ENCODE measurements around the gene PROSER2. TPM values are rescaled to one million over a fixed set of nuclear protein-coding genes. Genes with fewer than 3 reads are reported as not detected.

Gene PROSER2
- total and polyA plus RNA-seq, 9 of the 15 experiments (the other 6 are each of a cell fraction or from before 2014, with no cell fraction given): 0.62 to 14.8 (median 2.9) TPM

DNA sequence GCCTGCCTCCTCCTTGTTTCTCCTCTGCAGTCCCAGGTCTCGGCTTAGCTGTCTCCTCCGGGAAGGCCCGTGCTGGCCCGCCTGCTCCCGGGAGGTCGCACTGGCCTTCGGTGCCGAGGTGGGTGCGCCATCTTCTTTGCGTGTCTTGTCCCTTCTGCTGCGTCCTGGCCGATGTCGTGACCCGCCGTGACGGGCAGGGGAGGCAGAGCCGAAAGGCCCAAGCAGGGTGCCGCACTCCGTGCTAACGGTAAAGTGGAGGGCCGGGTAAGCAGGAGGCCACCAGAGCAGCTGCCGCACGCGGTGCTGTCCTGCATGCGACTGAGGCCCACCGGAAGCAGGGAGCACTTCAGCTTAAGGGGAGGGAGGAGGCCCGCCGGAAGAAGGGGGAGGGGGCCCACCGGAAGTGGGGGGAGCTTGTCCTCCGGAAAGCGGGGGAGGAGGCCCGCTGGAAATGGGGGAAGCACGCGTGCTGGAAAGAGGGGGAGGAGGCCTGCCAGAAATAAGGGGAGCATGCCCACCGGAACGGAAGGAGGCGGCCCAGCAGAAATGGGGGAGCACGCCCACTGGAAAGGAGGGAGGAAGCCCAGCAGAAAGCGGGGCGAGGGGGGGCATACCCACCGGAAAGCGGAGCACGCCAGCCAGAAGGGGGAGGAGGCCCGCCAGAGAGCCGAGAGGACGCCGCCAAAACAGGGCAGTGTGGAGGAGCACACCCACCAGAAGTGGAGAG, 71.4 kb downstream of the PROSER2 start (continued):
- TF ChIP-seq ZBED1 (IDR thresholded peaks at IDR 0.05) (0 out of 2 replicates have a peak, but pooled peaks have one; percentile 2), ZNF124 (CRISPR knock-in tag; IDR thresholded peaks at IDR 0.05) (no peak), MTF1 (CRISPR knock-in tag; IDR thresholded peaks at IDR 0.05; ENCODE audit: borderline replicate concordance) (no peak), SMAD3 (CRISPR knock-in tag; conservative IDR thresholded peaks at IDR 0.05) (no peak), DPF2 (IDR thresholded peaks at IDR 0.05) (peak; percentile 60), ZNF316 (IDR thresholded peaks at IDR 0.05) (no peak), ARID1B (IDR thresholded peaks at IDR 0.05) (peak; percentile 62; the same call in 1 of the 2 replicates), TBP (optimal IDR thresholded peaks at IDR 0.05; ENCODE audit: low read depth, low read length) (peak; percentile 97), ZNF408 (CRISPR knock-in tag; IDR thresholded peaks at IDR 0.05; ENCODE audit: low read depth) (no peak), ZNF184 (CRISPR knock-in tag; IDR thresholded peaks at IDR 0.05) (no peak)
- TF ChIP-seq, protein P1, sequence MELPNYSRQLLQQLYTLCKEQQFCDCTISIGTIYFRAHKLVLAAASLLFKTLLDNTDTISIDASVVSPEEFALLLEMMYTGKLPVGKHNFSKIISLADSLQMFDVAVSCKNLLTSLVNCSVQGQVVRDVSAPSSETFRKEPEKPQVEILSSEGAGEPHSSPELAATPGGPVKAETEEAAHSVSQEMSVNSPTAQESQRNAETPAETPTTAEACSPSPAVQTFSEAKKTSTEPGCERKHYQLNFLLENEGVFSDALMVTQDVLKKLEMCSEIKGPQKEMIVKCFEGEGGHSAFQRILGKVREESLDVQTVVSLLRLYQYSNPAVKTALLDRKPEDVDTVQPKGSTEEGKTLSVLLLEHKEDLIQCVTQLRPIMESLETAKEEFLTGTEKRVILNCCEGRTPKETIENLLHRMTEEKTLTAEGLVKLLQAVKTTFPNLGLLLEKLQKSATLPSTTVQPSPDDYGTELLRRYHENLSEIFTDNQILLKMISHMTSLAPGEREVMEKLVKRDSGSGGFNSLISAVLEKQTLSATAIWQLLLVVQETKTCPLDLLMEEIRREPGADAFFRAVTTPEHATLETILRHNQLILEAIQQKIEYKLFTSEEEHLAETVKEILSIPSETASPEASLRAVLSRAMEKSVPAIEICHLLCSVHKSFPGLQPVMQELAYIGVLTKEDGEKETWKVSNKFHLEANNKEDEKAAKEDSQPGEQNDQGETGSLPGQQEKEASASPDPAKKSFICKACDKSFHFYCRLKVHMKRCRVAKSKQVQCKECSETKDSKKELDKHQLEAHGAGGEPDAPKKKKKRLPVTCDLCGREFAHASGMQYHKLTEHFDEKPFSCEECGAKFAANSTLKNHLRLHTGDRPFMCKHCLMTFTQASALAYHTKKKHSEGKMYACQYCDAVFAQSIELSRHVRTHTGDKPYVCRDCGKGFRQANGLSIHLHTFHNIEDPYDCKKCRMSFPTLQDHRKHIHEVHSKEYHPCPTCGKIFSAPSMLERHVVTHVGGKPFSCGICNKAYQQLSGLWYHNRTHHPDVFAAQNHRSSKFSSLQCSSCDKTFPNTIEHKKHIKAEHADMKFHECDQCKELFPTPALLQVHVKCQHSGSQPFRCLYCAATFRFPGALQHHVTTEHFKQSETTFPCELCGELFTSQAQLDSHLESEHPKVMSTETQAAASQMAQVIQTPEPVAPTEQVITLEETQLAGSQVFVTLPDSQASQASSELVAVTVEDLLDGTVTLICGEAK (IDR thresholded peaks at IDR 0.05): peak; percentile 93
- TF ChIP-seq, protein P1 (CRISPR knock-in tag; IDR thresholded peaks at IDR 0.05): no peak
- TF ChIP-seq, protein P2, sequence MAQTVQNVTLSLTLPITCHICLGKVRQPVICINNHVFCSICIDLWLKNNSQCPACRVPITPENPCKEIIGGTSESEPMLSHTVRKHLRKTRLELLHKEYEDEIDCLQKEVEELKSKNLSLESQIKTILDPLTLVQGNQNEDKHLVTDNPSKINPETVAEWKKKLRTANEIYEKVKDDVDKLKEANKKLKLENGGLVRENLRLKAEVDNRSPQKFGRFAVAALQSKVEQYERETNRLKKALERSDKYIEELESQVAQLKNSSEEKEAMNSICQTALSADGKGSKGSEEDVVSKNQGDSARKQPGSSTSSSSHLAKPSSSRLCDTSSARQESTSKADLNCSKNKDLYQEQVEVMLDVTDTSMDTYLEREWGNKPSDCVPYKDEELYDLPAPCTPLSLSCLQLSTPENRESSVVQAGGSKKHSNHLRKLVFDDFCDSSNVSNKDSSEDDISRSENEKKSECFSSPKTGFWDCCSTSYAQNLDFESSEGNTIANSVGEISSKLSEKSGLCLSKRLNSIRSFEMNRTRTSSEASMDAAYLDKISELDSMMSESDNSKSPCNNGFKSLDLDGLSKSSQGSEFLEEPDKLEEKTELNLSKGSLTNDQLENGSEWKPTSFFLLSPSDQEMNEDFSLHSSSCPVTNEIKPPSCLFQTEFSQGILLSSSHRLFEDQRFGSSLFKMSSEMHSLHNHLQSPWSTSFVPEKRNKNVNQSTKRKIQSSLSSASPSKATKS (CRISPR knock-in tag; IDR thresholded peaks at IDR 0.05): no peak
- TF ChIP-seq, protein P3, sequence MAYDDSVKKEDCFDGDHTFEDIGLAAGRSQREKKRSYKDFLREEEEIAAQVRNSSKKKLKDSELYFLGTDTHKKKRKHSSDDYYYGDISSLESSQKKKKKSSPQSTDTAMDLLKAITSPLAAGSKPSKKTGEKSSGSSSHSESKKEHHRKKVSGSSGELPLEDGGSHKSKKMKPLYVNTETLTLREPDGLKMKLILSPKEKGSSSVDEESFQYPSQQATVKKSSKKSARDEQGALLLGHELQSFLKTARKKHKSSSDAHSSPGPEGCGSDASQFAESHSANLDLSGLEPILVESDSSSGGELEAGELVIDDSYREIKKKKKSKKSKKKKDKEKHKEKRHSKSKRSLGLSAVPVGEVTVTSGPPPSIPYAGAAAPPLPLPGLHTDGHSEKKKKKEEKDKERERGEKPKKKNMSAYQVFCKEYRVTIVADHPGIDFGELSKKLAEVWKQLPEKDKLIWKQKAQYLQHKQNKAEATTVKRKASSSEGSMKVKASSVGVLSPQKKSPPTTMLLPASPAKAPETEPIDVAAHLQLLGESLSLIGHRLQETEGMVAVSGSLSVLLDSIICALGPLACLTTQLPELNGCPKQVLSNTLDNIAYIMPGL (CRISPR knock-in tag; IDR thresholded peaks at IDR 0.05): 0 out of 2 replicates have a peak, but pooled peaks have one; percentile 29
- TF ChIP-seq, protein P4, sequence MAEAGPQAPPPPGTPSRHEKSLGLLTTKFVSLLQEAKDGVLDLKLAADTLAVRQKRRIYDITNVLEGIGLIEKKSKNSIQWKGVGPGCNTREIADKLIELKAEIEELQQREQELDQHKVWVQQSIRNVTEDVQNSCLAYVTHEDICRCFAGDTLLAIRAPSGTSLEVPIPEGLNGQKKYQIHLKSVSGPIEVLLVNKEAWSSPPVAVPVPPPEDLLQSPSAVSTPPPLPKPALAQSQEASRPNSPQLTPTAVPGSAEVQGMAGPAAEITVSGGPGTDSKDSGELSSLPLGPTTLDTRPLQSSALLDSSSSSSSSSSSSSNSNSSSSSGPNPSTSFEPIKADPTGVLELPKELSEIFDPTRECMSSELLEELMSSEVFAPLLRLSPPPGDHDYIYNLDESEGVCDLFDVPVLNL (CRISPR knock-in tag; IDR thresholded peaks at IDR 0.05; ENCODE audit: low read depth): no peak
